HepG2 (cell line): ENCODE measurements around the gene RHOT2. TPM values are rescaled to one million over a fixed set of nuclear protein-coding genes. Genes with fewer than 3 reads are reported as not detected.

Experiments used
- BORCS8-MEF2B ChIP-seq: sonication (generic); formaldehyde crosslinking; IDR thresholded peaks from 2 replicates; pipeline ENCODE4 v1.8.0; 2022; ENCODE audit warnings: mild to moderate bottlenecking, missing genetic modification reagents
- KDM5B ChIP-seq: sonication (generic); formaldehyde crosslinking; IDR thresholded peaks from 2 replicates; pipeline ENCODE4 v1.4.0; 2020; ENCODE audit warnings: missing genetic modification reagents, mild to moderate bottlenecking, borderline replicate concordance
- MTF2 ChIP-seq: sonication (generic); formaldehyde crosslinking; IDR thresholded peaks from 2 replicates; pipeline ENCODE4 v1.5.0; 2020; ENCODE audit warnings: missing genetic modification reagents, borderline replicate concordance
- NCOR1 ChIP-seq: fragments of 200-600 bp; sonication (generic); IDR thresholded peaks from 2 replicates; pipeline ENCODE4 v1.7.0; 2017; ENCODE audit warnings: antibody characterized with exemption, low read length, borderline replicate concordance
- NFE2 ChIP-seq: sonication (generic); formaldehyde crosslinking; IDR thresholded peaks from 2 replicates; pipeline ENCODE4 v1.4.0; 2020; ENCODE audit warnings: missing genetic modification reagents
- POLR2G ChIP-seq: fragments of 200-400 bp; formaldehyde crosslinking; IDR thresholded peaks from 2 replicates; pipeline ENCODE4 v1.6.1; 2018; ENCODE audit warnings: mild to moderate bottlenecking, low read depth, low read length, moderate library complexity
- RBM22 ChIP-seq: fragments of 200-400 bp; formaldehyde crosslinking; optimal IDR thresholded peaks from 2 replicates; pipeline ENCODE3; 2017; ENCODE audit warnings: mild to moderate bottlenecking, low read length, moderate library complexity
- RFXAP ChIP-seq: sonication (generic); formaldehyde crosslinking; IDR thresholded peaks from 2 replicates; pipeline ENCODE4 v1.4.0; 2020; ENCODE audit warnings: missing genetic modification reagents, borderline replicate concordance
- SMAD9 ChIP-seq: sonication (generic); formaldehyde crosslinking; IDR thresholded peaks from 2 replicates; pipeline ENCODE4 v1.5.1; 2020; ENCODE audit warnings: mild to moderate bottlenecking, missing genetic modification reagents
- SP2 ChIP-seq: sonication (generic); formaldehyde crosslinking; IDR thresholded peaks from 2 replicates; pipeline ENCODE4 v1.5.1; 2020; ENCODE audit warnings: mild to moderate bottlenecking, missing genetic modification reagents
- YEATS2 ChIP-seq: sonication (generic); formaldehyde crosslinking; IDR thresholded peaks from 2 replicates; pipeline ENCODE4 v1.4.0; 2020; ENCODE audit warnings: missing genetic modification reagents, borderline replicate concordance
- ZNF235 ChIP-seq: sonication (generic); formaldehyde crosslinking; IDR thresholded peaks from 2 replicates; pipeline ENCODE4 v1.8.1; 2023; ENCODE audit warnings: mild to moderate bottlenecking, missing genetic modification reagents, borderline replicate concordance
- ZNF563 ChIP-seq: sonication (generic); formaldehyde crosslinking; IDR thresholded peaks from 2 replicates; pipeline ENCODE4 v1.8.0; 2022; ENCODE audit warnings: mild to moderate bottlenecking, moderate library complexity, missing genetic modification reagents
- ZNF615 ChIP-seq: sonication (generic); formaldehyde crosslinking; IDR thresholded peaks from 2 replicates; pipeline ENCODE4 v1.5.0; 2020; ENCODE audit warnings: mild to moderate bottlenecking, missing genetic modification reagents, borderline replicate concordance
- ZNF768 ChIP-seq: sonication (generic); formaldehyde crosslinking; IDR thresholded peaks from 2 replicates; pipeline ENCODE4 v1.4.0; 2020; ENCODE audit warnings: missing genetic modification reagents
- ZNF775 ChIP-seq: sonication (generic); formaldehyde crosslinking; IDR thresholded peaks from 2 replicates; pipeline ENCODE4 v1.4.0; 2020; ENCODE audit warnings: missing genetic modification reagents, mild to moderate bottlenecking, moderate library complexity, borderline replicate concordance
- ZNF883 ChIP-seq: sonication (generic); formaldehyde crosslinking; IDR thresholded peaks from 2 replicates; pipeline ENCODE4 v1.5.1; 2020; ENCODE audit warnings: mild to moderate bottlenecking, missing genetic modification reagents; ENCODE audit errors: not compliant biosample characterization
- ZSCAN9 ChIP-seq: IDR thresholded peaks from 2 replicates; pipeline ENCODE4 v1.6.1; 2016; ENCODE audit warnings: borderline replicate concordance
- polyA plus RNA-seq, 8 experiments: library from polyadenylated mRNA; depleted of rRNA in 3 of 8; stranded (reverse) in 7 of 8; unstranded in 1 of 8; fragments of >200 nt; fragmentation: Illumina TruSeq in 4 of 8; extraction: Trizol in 4 of 8; gene quantifications; 2 replicates each; pipeline versions ENCODE4 v1.2.1 to v1.2.3, GENCODE V29; 2011 to 2016; ENCODE audit warnings: low read depth in 4 of 8, missing spikeins in 1 of 8, mixed read lengths in 1 of 8; ENCODE audit not compliant: insufficient read depth in 1 of 8
- total RNA-seq, 5 experiments: library from RNA; depleted of rRNA; stranded (reverse); fragments of >200 nt; fragmentation: Illumina TruSeq; extraction: Trizol; gene quantifications; 2 replicates each; pipeline ENCODE4 v1.2.3, GENCODE V29; 2016; ENCODE audit warnings: low read depth in 1 of 5
- TF ChIP-seq, protein P1 (sequence below): sonication (generic); formaldehyde crosslinking; IDR thresholded peaks from 2 replicates; pipeline ENCODE4 v1.5.1; 2020; ENCODE audit warnings: missing genetic modification reagents, mild to moderate bottlenecking, borderline replicate concordance
- TF ChIP-seq, protein P2 (sequence below): sonication (generic); formaldehyde crosslinking; conservative IDR thresholded peaks from 2 replicates; pipeline ENCODE4 v1.5.0; 2020; ENCODE audit warnings: missing genetic modification reagents
- TF ChIP-seq, protein P3 (sequence below): sonication (generic); formaldehyde crosslinking; IDR thresholded peaks from 2 replicates; pipeline ENCODE4 v1.8.0; 2022; ENCODE audit warnings: mild to moderate bottlenecking, missing genetic modification reagents, borderline replicate concordance
- TF ChIP-seq, protein P4 (sequence below): sonication (generic); formaldehyde crosslinking; IDR thresholded peaks from 2 replicates; pipeline ENCODE4 v1.4.0; 2020; ENCODE audit warnings: missing genetic modification reagents
- TF ChIP-seq, protein P5 (sequence below): IDR thresholded peaks from 2 replicates; pipeline ENCODE4 v1.6.1; 2016; ENCODE audit warnings: missing genetic modification reagents, missing compliant biosample characterization

RHOT2 gene
- total and polyA plus RNA-seq, 2 of the 13 experiments (the other 11 are each of a cell fraction or from before 2014, with no cell fraction given), result 63.6 to 76.9 TPM

DNA sequence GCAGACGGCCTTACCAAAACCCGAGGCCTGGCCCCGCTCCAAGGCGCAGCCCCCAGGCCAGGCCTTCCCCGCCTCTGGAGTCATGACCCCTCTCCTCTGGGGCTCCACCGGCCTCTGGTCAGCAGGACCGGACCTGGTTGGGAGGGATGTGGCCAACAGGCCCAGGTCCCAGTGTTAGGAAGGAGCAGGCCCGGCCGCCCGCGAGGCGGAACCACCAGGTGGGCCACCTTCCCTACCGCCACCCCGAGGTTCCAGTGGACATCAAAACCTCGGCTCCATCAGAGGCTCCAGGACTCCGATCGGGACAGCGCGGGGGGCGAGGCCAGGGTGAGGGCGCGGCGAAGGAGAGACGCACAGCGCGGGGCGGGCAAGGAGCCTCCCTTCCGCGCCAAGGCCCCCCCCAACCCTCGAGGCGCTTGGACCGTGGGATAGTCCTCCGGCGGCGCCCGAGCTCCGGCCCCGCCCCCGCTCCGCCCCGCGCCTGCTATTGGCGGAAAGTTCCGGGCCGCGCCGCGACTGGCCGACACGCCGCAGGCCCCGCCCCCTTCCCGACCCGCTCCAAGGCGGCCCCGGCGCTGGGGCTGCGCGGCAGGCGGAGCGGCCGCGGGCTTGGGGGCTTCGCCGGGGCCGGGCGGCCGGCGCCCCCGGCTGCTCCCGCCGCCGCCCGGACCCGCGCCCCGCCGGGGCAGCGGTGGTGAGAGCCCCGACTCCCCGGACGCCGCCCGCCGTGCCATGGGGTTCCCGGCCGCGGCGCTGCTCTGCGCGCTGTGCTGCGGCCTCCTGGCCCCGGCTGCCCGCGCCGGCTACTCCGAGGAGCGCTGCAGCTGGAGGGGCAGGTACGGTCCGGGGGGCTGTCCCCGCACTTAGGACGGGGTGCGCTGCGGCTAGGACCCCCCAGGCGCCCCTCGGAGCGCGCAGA lies 46.9 kb downstream of the RHOT2 start, which contains the start of gene METRN (continued):
- TF ChIP-seq RBM22 (no peak), ZNF775 (no peak), ZNF563 (CRISPR knock-in tag) (0 out of 2 replicates have a peak, but pooled peaks have one; percentile 32), ZSCAN9 (no peak), NFE2 (CRISPR knock-in tag) (no peak), ZNF883 (peak; percentile 60), KDM5B (0 out of 2 replicates have a peak, but pooled peaks have one; percentile 34), ZNF615 (CRISPR knock-in tag) (no peak), POLR2G (no peak), NCOR1 (0 out of 2 replicates have a peak, but pooled peaks have one; percentile 20), YEATS2 (CRISPR knock-in tag) (no peak), SMAD9 (CRISPR knock-in tag) (no peak), ZNF235 (no peak), RFXAP (no peak), SP2 (CRISPR knock-in tag) (peak; percentile 72), MTF2 (CRISPR knock-in tag) (no peak), BORCS8-MEF2B (CRISPR knock-in tag) (peak; percentile 49; the same call in 1 of the 2 replicates), ZNF768 (CRISPR knock-in tag) (no peak)
- TF ChIP-seq, protein P1, sequence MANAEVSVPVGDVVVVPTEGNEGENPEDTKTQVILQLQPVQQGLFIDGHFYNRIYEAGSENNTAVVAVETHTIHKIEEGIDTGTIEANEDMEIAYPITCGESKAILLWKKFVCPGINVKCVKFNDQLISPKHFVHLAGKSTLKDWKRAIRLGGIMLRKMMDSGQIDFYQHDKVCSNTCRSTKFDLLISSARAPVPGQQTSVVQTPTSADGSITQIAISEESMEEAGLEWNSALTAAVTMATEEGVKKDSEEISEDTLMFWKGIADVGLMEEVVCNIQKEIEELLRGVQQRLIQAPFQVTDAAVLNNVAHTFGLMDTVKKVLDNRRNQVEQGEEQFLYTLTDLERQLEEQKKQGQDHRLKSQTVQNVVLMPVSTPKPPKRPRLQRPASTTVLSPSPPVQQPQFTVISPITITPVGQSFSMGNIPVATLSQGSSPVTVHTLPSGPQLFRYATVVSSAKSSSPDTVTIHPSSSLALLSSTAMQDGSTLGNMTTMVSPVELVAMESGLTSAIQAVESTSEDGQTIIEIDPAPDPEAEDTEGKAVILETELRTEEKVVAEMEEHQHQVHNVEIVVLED, result 0 out of 2 replicates have a peak, but pooled peaks have one; percentile 37
- TF ChIP-seq, protein P2, sequence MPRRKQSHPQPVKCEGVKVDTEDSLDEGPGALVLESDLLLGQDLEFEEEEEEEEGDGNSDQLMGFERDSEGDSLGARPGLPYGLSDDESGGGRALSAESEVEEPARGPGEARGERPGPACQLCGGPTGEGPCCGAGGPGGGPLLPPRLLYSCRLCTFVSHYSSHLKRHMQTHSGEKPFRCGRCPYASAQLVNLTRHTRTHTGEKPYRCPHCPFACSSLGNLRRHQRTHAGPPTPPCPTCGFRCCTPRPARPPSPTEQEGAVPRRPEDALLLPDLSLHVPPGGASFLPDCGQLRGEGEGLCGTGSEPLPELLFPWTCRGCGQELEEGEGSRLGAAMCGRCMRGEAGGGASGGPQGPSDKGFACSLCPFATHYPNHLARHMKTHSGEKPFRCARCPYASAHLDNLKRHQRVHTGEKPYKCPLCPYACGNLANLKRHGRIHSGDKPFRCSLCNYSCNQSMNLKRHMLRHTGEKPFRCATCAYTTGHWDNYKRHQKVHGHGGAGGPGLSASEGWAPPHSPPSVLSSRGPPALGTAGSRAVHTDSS (CRISPR knock-in tag), result no peak
- TF ChIP-seq, protein P3, sequence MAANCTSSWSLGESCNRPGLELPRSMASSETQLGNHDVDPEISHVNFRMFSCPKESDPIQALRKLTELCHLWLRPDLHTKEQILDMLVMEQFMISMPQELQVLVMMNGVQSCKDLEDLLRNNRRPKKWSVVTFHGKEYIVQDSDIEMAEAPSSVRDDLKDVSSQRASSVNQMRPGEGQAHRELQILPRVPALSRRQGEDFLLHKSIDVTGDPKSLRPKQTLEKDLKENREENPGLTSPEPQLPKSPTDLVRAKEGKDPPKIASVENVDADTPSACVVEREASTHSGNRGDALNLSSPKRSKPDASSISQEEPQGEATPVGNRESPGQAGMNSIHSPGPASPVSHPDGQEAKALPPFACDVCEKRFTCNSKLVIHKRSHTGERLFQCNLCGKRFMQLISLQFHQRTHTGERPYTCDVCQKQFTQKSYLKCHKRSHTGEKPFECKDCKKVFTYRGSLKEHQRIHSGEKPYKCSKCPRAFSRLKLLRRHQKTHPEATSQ (CRISPR knock-in tag), result no peak
- TF ChIP-seq, protein P4, sequence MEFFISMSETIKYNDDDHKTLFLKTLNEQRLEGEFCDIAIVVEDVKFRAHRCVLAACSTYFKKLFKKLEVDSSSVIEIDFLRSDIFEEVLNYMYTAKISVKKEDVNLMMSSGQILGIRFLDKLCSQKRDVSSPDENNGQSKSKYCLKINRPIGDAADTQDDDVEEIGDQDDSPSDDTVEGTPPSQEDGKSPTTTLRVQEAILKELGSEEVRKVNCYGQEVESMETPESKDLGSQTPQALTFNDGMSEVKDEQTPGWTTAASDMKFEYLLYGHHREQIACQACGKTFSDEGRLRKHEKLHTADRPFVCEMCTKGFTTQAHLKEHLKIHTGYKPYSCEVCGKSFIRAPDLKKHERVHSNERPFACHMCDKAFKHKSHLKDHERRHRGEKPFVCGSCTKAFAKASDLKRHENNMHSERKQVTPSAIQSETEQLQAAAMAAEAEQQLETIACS (CRISPR knock-in tag), result no peak
- TF ChIP-seq, protein P5, sequence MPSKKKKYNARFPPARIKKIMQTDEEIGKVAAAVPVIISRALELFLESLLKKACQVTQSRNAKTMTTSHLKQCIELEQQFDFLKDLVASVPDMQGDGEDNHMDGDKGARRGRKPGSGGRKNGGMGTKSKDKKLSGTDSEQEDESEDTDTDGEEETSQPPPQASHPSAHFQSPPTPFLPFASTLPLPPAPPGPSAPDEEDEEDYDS (CRISPR knock-in tag), result no peak
